GM19455 (cell line): Measurements from ENCODE around the gene CDKAL1.
"Not testable (repeated sequence)": the region's sequence is repeated elsewhere in the genome, so short reads cannot be mapped to it uniquely, and the experiment has no call there.

ENCODE experiments used
- ATAC-seq: cut with Tn5 transposase; IDR thresholded peaks from one replicate; pipeline ENCODE4 v1.9.1; 2021; ENCODE audit not compliant: unreplicated experiment

CDKAL1 gene

DNA sequence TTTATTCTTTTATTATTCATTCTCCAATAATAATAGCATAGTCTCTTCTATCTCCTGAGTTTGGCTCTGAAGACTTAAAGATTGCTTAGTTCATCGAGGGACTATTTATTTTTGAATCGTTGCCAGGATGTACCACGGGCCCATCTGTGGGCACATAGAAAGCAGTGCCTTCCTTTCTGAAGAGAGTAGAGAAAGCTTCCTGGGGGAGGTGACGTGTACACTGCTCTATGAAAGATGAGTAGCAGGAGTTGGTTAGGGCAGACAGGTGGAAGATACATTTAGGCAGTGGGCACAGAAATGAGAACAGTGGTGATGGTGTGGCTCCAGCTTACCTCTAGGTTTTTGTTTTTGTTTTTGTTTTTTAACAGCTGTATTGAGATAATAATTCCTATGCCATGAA, 98.4 kb downstream of the CDKAL1 start:
- ATAC-seq, result no peak

DNA sequence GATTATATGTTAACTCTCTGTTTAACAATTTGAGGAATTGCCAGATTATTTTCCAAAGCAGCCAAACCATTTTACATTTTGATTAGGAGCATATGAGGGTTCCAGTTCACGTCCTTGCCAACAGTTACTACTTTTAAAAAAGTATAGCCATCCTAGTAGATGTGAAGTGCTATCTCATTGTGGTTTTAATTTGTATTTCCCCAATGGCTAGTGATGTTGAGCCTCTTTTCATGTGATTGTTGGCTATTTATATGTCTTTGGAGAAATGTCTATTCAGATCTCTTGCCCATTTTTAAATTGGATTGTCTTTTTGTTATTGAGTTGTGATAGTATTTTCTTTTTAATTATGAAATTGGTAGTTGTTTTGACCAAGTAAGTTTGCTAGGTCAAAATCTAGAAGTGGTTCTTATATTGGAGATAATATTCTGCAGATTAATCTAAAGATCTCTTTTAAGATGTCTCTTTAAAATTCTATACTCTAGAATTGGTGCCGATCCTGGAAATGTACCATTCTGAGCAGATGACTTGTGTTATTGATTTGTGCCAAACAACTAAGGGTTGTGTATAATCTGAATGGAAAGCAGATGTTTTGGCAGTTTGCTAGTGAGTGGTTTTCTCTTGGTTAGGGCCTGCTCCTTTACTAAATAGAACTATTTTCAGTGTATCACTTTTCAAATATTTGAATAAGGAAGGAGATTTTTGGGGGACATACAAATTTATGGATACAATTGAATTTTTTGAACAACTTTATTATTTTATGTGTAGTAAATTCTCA, 99.5 kb downstream of the CDKAL1 start:
- ATAC-seq, result no peak

DNA sequence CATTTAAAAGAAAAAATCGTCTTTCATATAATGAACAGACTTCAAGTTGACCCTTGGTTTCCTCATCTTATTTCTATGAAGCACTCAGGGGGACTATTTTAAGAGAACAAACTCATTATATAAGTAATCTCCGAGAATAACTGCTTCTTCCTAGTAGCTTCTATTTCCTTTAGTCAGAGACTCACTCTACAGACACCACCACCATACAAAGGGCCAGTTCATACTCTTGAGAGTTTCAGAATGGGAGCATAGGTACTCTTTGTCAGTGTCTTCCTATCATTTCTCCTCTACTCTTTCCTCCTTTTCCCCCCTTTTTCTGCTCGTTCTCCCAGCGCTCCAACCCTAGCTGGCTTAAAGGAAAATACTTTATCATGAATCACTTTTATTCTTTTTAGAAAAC, 104.9 kb downstream of the CDKAL1 start:
- ATAC-seq, result no peak

- no peak for ATAC-seq
Measured at GRCh38 chr6:20640181-20640580, 105.9 kb downstream of the CDKAL1 start.

GRCh38 chr6:20642441-20642840, 108.2 kb downstream of the CDKAL1 start:
- ATAC-seq, result no peak

DNA sequence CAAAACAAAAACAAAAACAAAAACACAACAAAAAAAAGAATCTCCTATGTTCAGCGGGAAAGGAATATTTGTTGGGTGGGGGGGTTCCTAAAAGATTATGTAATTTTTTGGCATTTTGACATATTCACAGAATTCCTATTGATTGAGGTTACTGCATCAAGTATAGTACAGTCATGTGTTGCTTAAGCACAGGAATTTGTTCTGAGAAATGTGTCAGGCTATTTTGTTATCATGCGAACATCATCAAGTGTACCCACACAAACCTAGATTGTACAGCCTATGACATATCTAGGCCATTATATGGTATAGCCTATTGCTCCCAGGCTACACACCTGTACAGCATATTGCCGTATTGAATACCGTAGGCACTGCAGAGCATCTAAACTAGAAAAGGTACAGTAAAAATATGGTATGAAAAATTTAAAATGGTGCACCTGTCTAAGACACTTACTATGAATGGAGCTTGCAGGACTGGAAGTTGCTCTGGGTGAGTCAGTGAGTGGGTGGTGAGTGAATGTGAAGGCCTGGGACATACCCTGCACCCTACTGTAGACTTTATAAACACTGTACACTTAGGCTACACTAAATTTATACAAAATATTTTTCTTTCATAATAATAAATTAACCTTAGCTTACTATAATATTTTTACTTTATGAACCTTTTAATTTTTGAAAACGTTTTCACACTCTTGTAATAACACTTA, 110.6 kb downstream of the CDKAL1 start:
- no peak for ATAC-seq

DNA sequence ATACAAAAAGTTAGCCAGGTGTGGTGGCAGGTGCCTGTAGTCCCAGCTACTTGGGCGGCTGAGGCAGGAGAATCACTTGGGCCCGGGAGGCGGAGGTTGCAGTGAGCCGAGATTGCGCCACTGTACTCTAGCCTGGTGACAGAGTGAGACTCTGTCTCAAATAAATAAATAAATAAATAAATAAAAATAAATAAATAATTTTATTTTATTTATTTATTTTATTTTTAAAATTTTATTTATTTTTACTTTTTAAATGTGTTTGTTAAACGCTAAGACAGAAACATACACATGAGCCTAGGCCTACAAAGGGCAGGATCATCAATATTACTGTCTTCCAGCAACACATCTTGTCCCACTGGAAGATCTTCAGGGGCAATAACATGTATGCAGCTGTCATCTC, 111.3 kb downstream of the CDKAL1 start:
- ATAC-seq, result not testable (repeated sequence)

DNA sequence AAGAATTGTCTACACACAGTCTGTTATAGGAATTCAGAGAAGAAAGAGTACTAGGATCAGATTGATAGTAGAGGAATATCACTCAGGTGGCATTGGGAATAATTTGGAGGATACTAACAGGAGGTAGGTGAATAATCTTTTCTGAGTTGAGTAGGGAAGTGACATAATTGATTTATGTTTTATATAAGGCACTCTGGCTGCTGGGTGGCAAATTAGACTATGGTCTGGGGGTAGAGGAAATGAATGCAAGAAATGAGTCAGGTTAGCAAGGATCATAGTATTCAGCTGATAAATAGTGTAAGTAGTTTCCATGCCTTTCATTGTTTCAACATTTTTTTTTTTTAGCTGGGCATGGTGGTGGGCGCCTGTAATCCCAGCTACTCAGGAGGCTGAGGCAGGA, 113.3 kb downstream of the CDKAL1 start:
- ATAC-seq, result no peak

- ATAC-seq, result not testable (repeated sequence)
Measured at GRCh38 chr6:20649696-20650470, 115.6 kb downstream of the CDKAL1 start.

- ATAC-seq, result no peak
Measured at GRCh38 chr6:20652299-20653084, 118.2 kb downstream of the CDKAL1 start.

GRCh38 chr6:20653085-20653479, 118.8 kb downstream of the CDKAL1 start:
- ATAC-seq, result no peak

GRCh38 chr6:20655317-20655716, 121.1 kb downstream of the CDKAL1 start:
- no peak for ATAC-seq

DNA sequence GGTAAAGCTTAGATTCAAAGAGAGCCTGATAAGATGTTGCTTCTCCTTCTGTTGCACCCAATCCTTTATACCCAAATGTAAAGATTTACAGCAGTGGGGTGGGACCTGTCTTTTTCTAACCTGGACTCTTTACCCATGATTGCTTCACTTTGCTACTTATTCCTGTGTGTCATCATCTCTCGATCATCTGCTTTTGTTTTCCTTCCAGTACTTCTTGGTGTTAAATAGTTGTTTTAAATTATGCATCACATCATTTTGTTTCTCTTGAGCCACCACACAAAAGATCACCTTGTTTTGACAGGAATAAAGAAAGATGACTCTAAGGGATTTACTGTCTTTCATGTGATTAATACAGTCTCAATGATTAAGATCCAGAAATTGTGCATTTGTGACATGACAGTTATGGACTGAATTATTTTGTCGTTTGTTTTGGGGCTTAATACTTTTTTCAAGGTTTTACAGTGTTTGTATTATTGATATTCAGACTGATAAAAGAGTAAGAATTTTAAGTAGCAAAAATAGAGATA, 123.1 kb downstream of the CDKAL1 start:
- ATAC-seq, result no peak

GRCh38 chr6:20658053-20658452, 123.8 kb downstream of the CDKAL1 start:
- no peak for ATAC-seq

DNA sequence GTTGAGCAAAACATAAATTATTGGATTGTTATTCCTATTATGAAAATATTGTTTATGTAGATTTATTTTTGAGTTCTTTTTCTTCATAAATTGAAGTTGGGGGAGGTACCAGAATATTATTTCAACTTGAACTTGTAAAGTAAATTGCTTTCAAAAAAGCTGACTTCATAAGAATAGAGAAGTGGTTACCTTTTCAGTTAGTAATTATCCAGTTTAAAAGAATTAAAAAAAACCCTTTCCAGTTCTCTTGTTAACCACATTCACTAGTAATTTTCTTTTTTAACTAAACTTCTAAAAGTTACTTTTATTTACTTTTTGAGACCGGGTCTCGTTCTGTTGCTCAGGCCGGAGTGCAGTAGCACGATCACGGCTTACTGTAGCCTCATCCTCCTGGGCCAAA, 124.3 kb downstream of the CDKAL1 start:
- ATAC-seq, result no peak

DNA sequence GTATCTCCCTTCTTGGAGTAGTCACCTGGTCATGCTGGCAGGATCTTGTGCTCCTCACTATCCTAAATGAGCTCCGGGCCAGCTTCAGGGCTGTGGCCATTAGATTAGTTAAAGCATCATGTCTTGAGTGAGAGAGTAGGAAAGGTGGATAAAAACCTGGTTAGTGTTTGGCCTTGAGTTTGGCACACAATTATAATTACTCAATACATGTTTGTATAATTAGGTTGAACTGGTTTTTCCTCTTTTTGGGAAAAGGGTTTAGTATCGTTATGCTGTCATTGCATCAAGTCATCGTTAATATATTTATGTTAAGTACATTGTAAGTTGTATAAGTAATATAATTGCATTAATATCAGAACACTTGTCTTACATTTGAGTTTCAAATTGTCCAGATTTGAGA, 126.3 kb downstream of the CDKAL1 start:
- ATAC-seq, result no peak

DNA sequence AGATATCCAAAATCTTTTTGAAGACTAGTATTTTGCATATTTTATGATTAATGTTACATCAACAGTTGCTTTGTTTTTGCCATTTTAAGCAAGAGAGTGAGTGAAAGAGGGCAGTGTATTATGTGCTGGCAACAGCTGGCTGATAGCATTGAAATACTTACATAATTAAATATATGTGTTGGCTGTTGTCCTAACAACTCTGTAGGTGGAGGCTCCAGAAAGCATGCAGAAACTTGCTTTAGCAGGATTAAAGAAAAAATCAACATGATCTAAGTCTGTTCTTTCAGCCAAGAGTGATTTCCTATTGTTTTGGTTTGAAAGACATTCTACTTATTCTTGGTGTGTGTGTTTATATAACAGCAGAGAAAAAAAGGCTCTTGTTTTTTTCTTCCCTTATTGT, 127.5 kb downstream of the CDKAL1 start:
- ATAC-seq, result no peak

GRCh38 chr6:20664250-20664649, 130.0 kb downstream of the CDKAL1 start:
- ATAC-seq, result no peak

- ATAC-seq, result no peak
Measured at GRCh38 chr6:20665290-20665689, 131.0 kb downstream of the CDKAL1 start.

DNA sequence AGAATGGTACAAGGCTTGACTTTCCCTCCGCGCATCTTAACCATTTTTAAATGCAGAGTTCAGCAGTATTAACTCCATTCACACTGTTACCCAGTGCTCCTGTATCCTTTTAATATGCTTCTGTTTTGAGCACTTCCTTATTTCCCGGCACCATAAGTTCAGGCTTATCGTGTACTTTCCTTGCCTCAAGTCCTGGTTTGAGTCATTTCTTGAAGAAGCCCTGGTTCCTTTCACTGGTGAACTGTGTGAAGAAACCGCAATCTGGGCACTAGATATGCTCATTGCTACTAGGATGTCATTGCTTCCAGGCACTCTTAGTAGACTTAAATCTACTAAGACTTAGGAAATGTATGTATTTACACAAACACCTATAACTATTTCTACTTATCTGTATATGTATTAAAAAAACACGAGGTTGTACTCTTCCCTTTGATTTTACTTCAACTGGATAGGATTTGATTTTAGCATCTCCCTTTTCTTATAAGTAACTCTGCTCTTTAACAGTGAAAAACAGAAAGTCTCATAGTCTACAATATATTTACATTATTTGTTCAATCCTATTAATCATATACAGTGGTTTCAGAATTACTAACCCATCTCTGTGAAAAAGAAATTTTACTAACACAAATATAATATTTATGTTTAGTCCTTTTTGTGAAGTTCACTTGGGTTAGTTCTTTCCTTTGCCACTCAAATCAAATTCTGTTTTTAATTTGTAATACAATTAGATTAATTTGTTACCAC, 135.5 kb downstream of the CDKAL1 start:
- ATAC-seq, result peak; percentile 90
